Measurements from ENCODE around the gene GPR89A. TPM values are rescaled to one million over a fixed set of nuclear protein-coding genes. Genes with fewer than 3 reads are reported as not detected.
"Not testable (repeated sequence)": the region's sequence is repeated elsewhere in the genome, so short reads cannot be mapped to it uniquely, and the experiment has no call there.

GPR89A gene
- 130 and 155 TPM in 2 replicates for total RNA-seq (2013; cell fraction: nucleolus; rRNA removed)
- 30.6 and 35.8 TPM in 2 replicates for total RNA-seq (2014; rRNA removed)
- 26.4 and 26.5 TPM in 2 replicates for total RNA-seq (2014; rRNA removed; fragmentation: Illumina TruSeq; extraction: Trizol)
- 21.8 and 22.7 TPM in 2 replicates for total RNA-seq (2021)
- 8.4 TPM for polyA plus RNA-seq (2011; ENCODE audit: low read depth)
- 34.8 and 45.9 TPM in 2 replicates for polyA plus RNA-seq (2011; rRNA removed)
- polyA plus RNA-seq (2011; cell fraction: cytosol; rRNA removed) = 12.8 and 19.2 TPM in 2 replicates
- 51.4 and 55.1 TPM in 2 replicates for polyA plus RNA-seq (2011; cell fraction: nucleus; rRNA removed)
- 12.3 and 14.2 TPM in 2 replicates for polyA plus RNA-seq (2012)
- polyA plus RNA-seq (2014; fragmentation: Illumina TruSeq; extraction: Trizol) = 27.4 and 35.5 TPM in 2 replicates
- 10 to 100 TPM; 15.0 to 16.8 TPM for polyA plus RNA-seq (2014; fragmentation: Nextera tagmentation; extraction: Ambion mirVana)
- polyA plus RNA-seq (2014; rRNA removed) = 17.3 and 22.4 TPM in 2 replicates
- 10 to 100 TPM; 32.1 to 34.6 TPM for polyA plus RNA-seq (2016; fragmentation: Nextera tagmentation; extraction: Ambion mirVana)
- 34.1 and 55.8 TPM in 2 replicates for polyA minus RNA-seq (2011; rRNA and poly(A)+ RNA removed)
- polyA minus RNA-seq (2011; cell fraction: cytosol; rRNA and poly(A)+ RNA removed) = 12.7 and 19.8 TPM in 2 replicates
- polyA minus RNA-seq (2011; cell fraction: nucleus; rRNA and poly(A)+ RNA removed) = 39.2 and 77.2 TPM in 2 replicates
- Bru-seq, nascent RNA = percentile 76 among the genes with signal in this experiment
- BruChase-seq, experiment 1, labeled RNA remaining after a 6-hour chase = percentile 62 among the genes with signal in this experiment
- percentile 69 among the genes with signal in this experiment for BruChase-seq, experiment 2, labeled RNA remaining after a 2-hour chase
- long read RNA-seq, experiment 1, transcript GPR89A-201 (14 exons, 2,120 nt) = major isoform, 14 of 19 reads
- long read RNA-seq, experiment 1, partial matches to known transcripts = 0 of 19 reads
- long read RNA-seq, experiment 1, other reads (novel, unspliced or antisense) = 5 of 19 reads
- long read RNA-seq, experiment 2, transcript GPR89A-201 (14 exons, 2,120 nt) = major isoform, 101 of 146 reads
- long read RNA-seq, experiment 2, partial matches to known transcripts = 13 of 146 reads
- long read RNA-seq, experiment 2, other reads (novel, unspliced or antisense) = 27 of 146 reads

DNA sequence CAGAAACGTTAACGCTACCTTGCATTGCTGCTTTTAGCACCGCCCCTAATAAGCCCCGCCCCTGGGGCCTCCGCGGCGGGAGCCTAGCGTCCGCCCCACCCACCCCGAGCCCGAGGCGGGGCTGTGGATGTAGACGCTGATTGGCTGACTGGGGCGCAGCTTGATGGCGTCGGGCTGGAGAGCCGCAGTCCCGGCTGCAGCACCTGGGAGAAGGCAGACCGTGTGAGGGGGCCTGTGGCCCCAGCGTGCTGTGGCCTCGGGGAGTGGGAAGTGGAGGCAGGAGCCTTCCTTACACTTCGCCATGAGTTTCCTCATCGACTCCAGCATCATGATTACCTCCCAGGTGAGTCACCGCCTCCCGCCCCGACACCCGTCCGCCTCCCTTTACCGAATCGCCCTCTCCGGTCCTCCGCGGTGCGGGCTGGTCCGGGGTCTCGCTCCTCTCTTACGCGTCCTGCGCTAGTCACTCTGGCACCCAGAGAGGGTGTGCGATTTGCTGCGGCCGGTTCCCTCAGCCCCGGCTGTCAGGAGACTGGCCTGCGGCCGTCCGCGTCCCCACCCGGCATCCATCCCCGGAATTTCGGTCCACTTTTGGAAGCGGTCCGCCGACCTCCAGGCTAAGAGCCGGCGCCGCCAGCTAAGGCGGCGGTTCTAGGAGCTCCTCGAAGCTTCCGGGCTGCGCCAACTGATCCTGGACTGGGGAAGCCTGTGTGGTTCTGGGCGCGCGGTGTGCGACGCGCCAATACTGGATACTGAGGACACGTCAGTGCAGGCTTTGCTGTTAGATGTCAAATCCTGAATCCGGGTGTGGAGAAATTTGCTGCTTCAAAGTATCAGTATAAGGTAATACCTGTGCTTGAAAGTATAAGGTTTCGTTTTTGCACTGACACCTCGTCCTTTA lies at the start of gene GPR89A:
Gene GPR89A (plus strand): TSS at position 156 of the 901 bp plus-strand sequence. CDS start 146 bp downstream, at position 302.
- H3K36me3 ChIP-seq (ENCODE audit: control insufficient read depth in 2 of 2, insufficient read depth in 2 of 2, low read length in 1 of 2); H3K79me2 ChIP-seq (ENCODE audit: control insufficient read depth, insufficient read depth, low read length); H3K27me3 ChIP-seq (replicated peaks in 1 of 2; ENCODE audit: control insufficient read depth in 2 of 2, insufficient read depth in 2 of 2, low read length in 1 of 2); BruUV-seq (replicated peaks); H3K4me1 ChIP-seq (ENCODE audit: control insufficient read depth, insufficient read depth, low read length); H3K9me3 ChIP-seq (replicated peaks; ENCODE audit: control insufficient read depth, insufficient read depth, low read length); SMC1A ChIA-PET (ENCODE audit: uncharacterized antibody, unreplicated experiment); RAD21 ChIA-PET (ENCODE audit: unreplicated experiment); in situ Hi-C loops (cut with MboI); H4K20me1 ChIP-seq (ENCODE audit: control insufficient read depth, insufficient read depth); intact Hi-C loops (cut with micrococcal nuclease; ENCODE audit: unreplicated experiment); CTCF ChIA-PET: not testable (repeated sequence)
- 1% methylated on average over 32 of the region's 71 CpGs for WGBS (ENCODE audit: insufficient coverage, insufficient replicate concordance, low lambda C conversion rate, missing lambda C conversion rate)
- ATAC-seq = peak; percentile 98
- peak within 1 kb of the TSS; percentile 71 for H3K9ac ChIP-seq (ENCODE audit: control insufficient read depth, insufficient read depth, low read length)
- FAIRE-seq = peak; percentile 92
- POLR2A ChIA-PET = interaction anchor here (0.6 kb wide), 1 partner anchor 251 kb away, joined by 3 read pairs; the partner anchor contains the start of gene PIAS3
- TF ChIP-seq YY1 (IDR thresholded peaks at IDR 0.05; ENCODE audit: low read depth, low read length) (peak; percentile 69), MXI1 (IDR thresholded peaks at IDR 0.05; ENCODE audit: low read depth, low read length) (peak; percentile 48; the same call in 1 of the 2 replicates), POU2F2 (IDR thresholded peaks at IDR 0.05; ENCODE audit: borderline replicate concordance, low read depth, low read length) (peak; percentile 60; the same call in 1 of the 3 replicates), SP1 (IDR thresholded peaks at IDR 0.05; ENCODE audit: low read depth, low read length) (peak; percentile 18), TCF12 (IDR thresholded peaks at IDR 0.05; ENCODE audit: low read depth, low read length) (0 out of 2 replicates have a peak, but pooled peaks have one; percentile 31), SMAD5 (IDR thresholded peaks at IDR 0.05; ENCODE audit: low read depth) (peak; percentile 79), HCFC1 (IDR thresholded peaks at IDR 0.05; ENCODE audit: low read length) (peak; percentile 37; the same call in 1 of the 2 replicates), NFYB (IDR thresholded peaks at IDR 0.05; ENCODE audit: insufficient read depth, low read depth, low read length) (peak; percentile 40; the same call in 1 of the 2 replicates), CBFB (IDR thresholded peaks at IDR 0.05; ENCODE audit: low read depth) (peak; percentile 67; the same call in 1 of the 2 replicates), CREM (IDR thresholded peaks at IDR 0.05; ENCODE audit: low read depth) (peak; percentile 89), CREB1 (IDR thresholded peaks at IDR 0.05; ENCODE audit: low read depth) (peak; percentile 91), BHLHE40 (IDR thresholded peaks at IDR 0.05; ENCODE audit: borderline replicate concordance in 1 of 2, low read depth in 2 of 2, low read length in 1 of 2) (0 out of 4 replicates have a peak, but pooled peaks of 1 of the 2 experiments have one; percentile 26), SIN3A (IDR thresholded peaks at IDR 0.05; ENCODE audit: low read depth, low read length) (0 out of 2 replicates have a peak, but pooled peaks have one; percentile 50), TAF1 (IDR thresholded peaks at IDR 0.05; ENCODE audit: borderline replicate concordance, low read depth, low read length) (peak; percentile 77), POLR2AphosphoS5 (IDR thresholded peaks at IDR 0.05; ENCODE audit: low read length) (peak; percentile 87), TCF3 (IDR thresholded peaks at IDR 0.05; ENCODE audit: borderline replicate concordance, insufficient read depth, low read depth, low read length) (0 out of 2 replicates have a peak, but pooled peaks have one; percentile 44), POLR2A (IDR thresholded peaks at IDR 0.05; ENCODE audit: low read depth, low read length) (peak; percentile 86)
- TF ChIP-seq, protein P1, sequence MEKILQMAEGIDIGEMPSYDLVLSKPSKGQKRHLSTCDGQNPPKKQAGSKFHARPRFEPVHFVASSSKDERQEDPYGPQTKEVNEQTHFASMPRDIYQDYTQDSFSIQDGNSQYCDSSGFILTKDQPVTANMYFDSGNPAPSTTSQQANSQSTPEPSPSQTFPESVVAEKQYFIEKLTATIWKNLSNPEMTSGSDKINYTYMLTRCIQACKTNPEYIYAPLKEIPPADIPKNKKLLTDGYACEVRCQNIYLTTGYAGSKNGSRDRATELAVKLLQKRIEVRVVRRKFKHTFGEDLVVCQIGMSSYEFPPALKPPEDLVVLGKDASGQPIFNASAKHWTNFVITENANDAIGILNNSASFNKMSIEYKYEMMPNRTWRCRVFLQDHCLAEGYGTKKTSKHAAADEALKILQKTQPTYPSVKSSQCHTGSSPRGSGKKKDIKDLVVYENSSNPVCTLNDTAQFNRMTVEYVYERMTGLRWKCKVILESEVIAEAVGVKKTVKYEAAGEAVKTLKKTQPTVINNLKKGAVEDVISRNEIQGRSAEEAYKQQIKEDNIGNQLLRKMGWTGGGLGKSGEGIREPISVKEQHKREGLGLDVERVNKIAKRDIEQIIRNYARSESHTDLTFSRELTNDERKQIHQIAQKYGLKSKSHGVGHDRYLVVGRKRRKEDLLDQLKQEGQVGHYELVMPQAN (conservative IDR thresholded peaks at IDR 0.05) = 0 out of 2 replicates have a peak, but pooled peaks have one; percentile 31
- H3K4me3 ChIP-seq = peak within 1 kb of the TSS; percentile 81
- peak; percentile 59 for DNase-seq (ENCODE audit: low read depth, low spot score)
- peak within 1 kb of the TSS; percentile 52; the same call in 1 of the 2 replicates for H3K27ac ChIP-seq (ENCODE audit: control insufficient read depth, insufficient read depth)
- peak within 1 kb of the TSS; percentile 80 for H2AFZ ChIP-seq (ENCODE audit: control insufficient read depth, low read depth, low read length)
- peak within 1 kb of the TSS; percentile 42 for H3K4me2 ChIP-seq (ENCODE audit: control insufficient read depth, insufficient read depth)

Measured in GM12878 (cell line).